Embryonic facial prominence (tissue), 1 donor: Measurements from ENCODE around the gene GSAP.
"Not testable (repeated sequence)": the region's sequence is repeated elsewhere in the genome, so short reads cannot be mapped to it uniquely, and the experiment has no call there.

Source experiments
- DNase-seq: peaks from one replicate; pipeline ENCODE4 v3.0.0-alpha.2; 2016; ENCODE audit errors: extremely low spot score

GSAP gene

GRCh38 chr7:77415823-77416620 is at the start of gene GSAP:
Gene GSAP, minus strand, starts transcription at chr7:77416349. Its CDS starts 28 bp downstream, at chr7:77416321.
- no peak for DNase-seq

- DNase-seq, result no peak
Measured at GRCh38 chr7:77465256-77465655, 49.1 kb upstream of the GSAP start.

- no peak for DNase-seq
Measured at GRCh38 chr7:77464589-77464988, 48.4 kb upstream of the GSAP start.

GRCh38 chr7:77463632-77464031 is 47.5 kb upstream of the GSAP start:
- not testable (repeated sequence) for DNase-seq

GRCh38 chr7:77461842-77462241 is 45.7 kb upstream of the GSAP start:
- no peak for DNase-seq

GRCh38 chr7:77461246-77461645 is 45.1 kb upstream of the GSAP start:
- DNase-seq, result no peak

GRCh38 chr7:77460057-77460486 is 43.9 kb upstream of the GSAP start:
- no peak for DNase-seq

- no peak for DNase-seq
Measured at GRCh38 chr7:77459311-77459726, 43.2 kb upstream of the GSAP start.

- no peak for DNase-seq
Measured at GRCh38 chr7:77458786-77459185, 42.6 kb upstream of the GSAP start.

- DNase-seq, result no peak
Measured at GRCh38 chr7:77457779-77458178, 41.6 kb upstream of the GSAP start.

GRCh38 chr7:77456696-77457095 is 40.5 kb upstream of the GSAP start:
- DNase-seq, result no peak

- no peak for DNase-seq
Measured at GRCh38 chr7:77455321-77455720, 39.2 kb upstream of the GSAP start.

- no peak for DNase-seq
Measured at GRCh38 chr7:77454802-77455201, 38.7 kb upstream of the GSAP start.

GRCh38 chr7:77453531-77453930 is 37.4 kb upstream of the GSAP start:
- no peak for DNase-seq

GRCh38 chr7:77451950-77452349 is 35.8 kb upstream of the GSAP start:
- not testable (repeated sequence) for DNase-seq

GRCh38 chr7:77450613-77451012 is 34.5 kb upstream of the GSAP start:
- no peak for DNase-seq

- no peak for DNase-seq
Measured at GRCh38 chr7:77450054-77450453, 33.9 kb upstream of the GSAP start.

GRCh38 chr7:77447616-77448015 is 31.5 kb upstream of the GSAP start:
- DNase-seq, result no peak

- no peak for DNase-seq
Measured at GRCh38 chr7:77444123-77444522, 28.0 kb upstream of the GSAP start.

GRCh38 chr7:77443042-77443441 is 26.9 kb upstream of the GSAP start:
- no peak for DNase-seq

GRCh38 chr7:77442636-77443035 is 26.5 kb upstream of the GSAP start:
- DNase-seq, result no peak

- no peak for DNase-seq
Measured at GRCh38 chr7:77441046-77441445, 24.9 kb upstream of the GSAP start.

- DNase-seq, result no peak
Measured at GRCh38 chr7:77439572-77439971, 23.4 kb upstream of the GSAP start.

GRCh38 chr7:77438131-77438530 is 22.0 kb upstream of the GSAP start:
- no peak for DNase-seq
